ENCODE data around the gene NOD2. TPM values are rescaled to one million over a fixed set of nuclear protein-coding genes. Genes with fewer than 3 reads are reported as not detected.

The NOD2 gene
- total and polyA plus RNA-seq, 2 of the 13 experiments (the other 11 are each of a cell fraction or from before 2014, with no cell fraction given), result 0.27 to 0.81 TPM

DNA sequence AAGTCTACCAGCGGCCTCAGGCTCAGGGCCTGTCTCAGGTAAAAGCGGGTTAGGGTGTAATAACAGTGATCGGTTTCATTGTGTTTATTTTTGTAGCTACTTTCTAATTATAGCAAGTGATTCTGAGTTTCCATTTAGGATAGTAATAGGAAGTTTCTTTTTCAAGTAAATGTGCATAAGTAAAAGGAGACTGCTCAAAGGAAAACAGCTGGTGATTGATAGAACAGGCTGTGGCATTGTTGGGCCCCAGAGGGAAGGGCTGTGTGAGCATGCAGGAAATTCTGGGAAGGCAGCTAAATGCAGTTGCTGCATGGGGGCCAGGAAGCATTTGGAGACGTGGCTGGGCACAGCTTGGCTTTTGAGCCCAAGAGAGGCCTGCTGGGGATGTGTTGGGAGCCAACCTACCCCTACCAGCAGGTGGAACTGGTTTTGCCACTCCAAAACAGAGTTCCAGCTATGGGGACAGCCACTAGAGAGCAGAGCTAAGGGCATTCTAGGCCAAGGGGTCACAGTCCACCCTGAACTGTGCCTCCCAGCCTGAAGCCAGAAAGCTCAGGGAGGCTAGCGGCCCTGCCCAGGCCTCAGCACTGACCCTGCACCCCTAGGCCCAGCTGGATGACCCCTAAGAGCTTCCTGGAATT lies 24.9 kb upstream of the NOD2 start (continued):
- TF ChIP-seq ELF4 (CRISPR knock-in tag; IDR thresholded peaks at IDR 0.05; ENCODE audit: borderline replicate concordance) (no peak), ZNF33A (CRISPR knock-in tag; IDR thresholded peaks at IDR 0.05; ENCODE audit: borderline replicate concordance) (no peak), TAF1 (CRISPR knock-in tag; IDR thresholded peaks at IDR 0.05) (no peak), ZNF251 (CRISPR knock-in tag; IDR thresholded peaks at IDR 0.05) (no peak), ZNF335 (CRISPR knock-in tag; IDR thresholded peaks at IDR 0.05) (no peak), IRX3 (CRISPR knock-in tag; IDR thresholded peaks at IDR 0.05; ENCODE audit: borderline replicate concordance, low read depth) (no peak)
- TF ChIP-seq, protein P1, sequence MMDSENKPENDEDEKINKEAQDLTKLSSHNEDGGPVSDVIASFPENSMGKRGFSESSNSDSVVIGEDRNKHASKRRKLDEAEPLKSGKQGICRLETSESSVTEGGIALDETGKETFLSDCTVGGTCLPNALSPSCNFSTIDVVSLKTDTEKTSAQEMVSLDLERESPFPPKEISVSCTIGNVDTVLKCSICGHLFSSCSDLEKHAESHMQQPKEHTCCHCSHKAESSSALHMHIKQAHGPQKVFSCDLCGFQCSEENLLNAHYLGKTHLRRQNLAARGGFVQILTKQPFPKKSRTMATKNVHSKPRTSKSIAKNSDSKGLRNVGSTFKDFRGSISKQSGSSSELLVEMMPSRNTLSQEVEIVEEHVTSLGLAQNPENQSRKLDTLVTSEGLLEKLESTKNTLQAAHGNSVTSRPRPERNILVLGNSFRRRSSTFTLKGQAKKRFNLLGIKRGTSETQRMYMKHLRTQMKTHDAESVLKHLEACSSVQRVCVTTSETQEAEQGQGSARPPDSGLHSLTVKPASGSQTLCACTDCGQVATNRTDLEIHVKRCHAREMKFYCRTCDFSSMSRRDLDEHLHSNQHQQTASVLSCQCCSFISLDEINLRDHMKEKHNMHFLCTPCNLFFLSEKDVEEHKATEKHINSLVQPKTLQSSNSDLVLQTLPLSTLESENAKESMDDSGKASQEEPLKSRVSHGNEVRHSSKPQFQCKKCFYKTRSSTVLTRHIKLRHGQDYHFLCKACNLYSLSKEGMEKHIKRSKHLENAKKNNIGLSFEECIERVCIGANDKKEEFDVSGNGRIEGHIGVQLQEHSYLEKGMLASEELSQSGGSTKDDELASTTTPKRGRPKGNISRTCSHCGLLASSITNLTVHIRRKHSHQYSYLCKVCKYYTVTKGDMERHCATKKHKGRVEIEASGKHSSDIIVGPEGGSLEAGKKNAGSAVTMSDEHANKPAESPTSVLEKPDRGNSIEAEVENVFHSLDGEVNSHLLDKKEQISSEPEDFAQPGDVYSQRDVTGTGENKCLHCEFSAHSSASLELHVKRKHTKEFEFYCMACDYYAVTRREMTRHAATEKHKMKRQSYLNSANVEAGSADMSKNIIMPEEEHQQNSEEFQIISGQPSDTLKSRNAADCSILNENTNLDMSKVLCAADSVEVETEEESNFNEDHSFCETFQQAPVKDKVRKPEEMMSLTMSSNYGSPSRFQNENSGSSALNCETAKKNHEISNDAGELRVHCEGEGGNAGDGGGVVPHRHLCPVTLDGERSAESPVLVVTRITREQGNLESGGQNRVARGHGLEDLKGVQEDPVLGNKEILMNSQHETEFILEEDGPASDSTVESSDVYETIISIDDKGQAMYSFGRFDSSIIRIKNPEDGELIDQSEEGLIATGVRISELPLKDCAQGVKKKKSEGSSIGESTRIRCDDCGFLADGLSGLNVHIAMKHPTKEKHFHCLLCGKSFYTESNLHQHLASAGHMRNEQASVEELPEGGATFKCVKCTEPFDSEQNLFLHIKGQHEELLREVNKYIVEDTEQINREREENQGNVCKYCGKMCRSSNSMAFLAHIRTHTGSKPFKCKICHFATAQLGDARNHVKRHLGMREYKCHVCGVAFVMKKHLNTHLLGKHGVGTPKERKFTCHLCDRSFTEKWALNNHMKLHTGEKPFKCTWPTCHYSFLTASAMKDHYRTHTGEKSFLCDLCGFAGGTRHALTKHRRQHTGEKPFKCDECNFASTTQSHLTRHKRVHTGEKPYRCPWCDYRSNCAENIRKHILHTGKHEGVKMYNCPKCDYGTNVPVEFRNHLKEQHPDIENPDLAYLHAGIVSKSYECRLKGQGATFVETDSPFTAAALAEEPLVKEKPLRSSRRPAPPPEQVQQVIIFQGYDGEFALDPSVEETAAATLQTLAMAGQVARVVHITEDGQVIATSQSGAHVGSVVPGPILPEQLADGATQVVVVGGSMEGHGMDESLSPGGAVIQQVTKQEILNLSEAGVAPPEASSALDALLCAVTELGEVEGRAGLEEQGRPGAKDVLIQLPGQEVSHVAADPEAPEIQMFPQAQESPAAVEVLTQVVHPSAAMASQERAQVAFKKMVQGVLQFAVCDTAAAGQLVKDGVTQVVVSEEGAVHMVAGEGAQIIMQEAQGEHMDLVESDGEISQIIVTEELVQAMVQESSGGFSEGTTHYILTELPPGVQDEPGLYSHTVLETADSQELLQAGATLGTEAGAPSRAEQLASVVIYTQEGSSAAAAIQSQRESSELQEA (CRISPR knock-in tag; IDR thresholded peaks at IDR 0.05; ENCODE audit: not compliant biosample characterization), result no peak
- TF ChIP-seq, protein P2, sequence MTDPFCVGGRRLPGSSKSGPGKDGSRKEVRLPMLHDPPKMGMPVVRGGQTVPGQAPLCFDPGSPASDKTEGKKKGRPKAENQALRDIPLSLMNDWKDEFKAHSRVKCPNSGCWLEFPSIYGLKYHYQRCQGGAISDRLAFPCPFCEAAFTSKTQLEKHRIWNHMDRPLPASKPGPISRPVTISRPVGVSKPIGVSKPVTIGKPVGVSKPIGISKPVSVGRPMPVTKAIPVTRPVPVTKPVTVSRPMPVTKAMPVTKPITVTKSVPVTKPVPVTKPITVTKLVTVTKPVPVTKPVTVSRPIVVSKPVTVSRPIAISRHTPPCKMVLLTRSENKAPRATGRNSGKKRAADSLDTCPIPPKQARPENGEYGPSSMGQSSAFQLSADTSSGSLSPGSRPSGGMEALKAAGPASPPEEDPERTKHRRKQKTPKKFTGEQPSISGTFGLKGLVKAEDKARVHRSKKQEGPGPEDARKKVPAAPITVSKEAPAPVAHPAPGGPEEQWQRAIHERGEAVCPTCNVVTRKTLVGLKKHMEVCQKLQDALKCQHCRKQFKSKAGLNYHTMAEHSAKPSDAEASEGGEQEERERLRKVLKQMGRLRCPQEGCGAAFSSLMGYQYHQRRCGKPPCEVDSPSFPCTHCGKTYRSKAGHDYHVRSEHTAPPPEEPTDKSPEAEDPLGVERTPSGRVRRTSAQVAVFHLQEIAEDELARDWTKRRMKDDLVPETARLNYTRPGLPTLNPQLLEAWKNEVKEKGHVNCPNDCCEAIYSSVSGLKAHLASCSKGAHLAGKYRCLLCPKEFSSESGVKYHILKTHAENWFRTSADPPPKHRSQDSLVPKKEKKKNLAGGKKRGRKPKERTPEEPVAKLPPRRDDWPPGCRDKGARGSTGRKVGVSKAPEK (CRISPR knock-in tag; IDR thresholded peaks at IDR 0.05; ENCODE audit: borderline replicate concordance), result no peak
- TF ChIP-seq, protein P3, sequence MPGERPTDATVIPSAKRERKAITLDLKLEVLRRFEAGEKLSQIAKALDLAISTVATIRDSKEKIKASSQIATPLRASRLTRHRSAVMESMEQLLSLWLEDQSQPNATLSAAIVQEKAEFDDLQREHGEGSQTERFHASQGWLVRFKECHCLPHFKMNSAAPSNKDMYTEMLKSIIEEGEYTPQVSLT (CRISPR knock-in tag; IDR thresholded peaks at IDR 0.05; ENCODE audit: borderline replicate concordance, low read depth), result no peak
- TF ChIP-seq, protein P4, sequence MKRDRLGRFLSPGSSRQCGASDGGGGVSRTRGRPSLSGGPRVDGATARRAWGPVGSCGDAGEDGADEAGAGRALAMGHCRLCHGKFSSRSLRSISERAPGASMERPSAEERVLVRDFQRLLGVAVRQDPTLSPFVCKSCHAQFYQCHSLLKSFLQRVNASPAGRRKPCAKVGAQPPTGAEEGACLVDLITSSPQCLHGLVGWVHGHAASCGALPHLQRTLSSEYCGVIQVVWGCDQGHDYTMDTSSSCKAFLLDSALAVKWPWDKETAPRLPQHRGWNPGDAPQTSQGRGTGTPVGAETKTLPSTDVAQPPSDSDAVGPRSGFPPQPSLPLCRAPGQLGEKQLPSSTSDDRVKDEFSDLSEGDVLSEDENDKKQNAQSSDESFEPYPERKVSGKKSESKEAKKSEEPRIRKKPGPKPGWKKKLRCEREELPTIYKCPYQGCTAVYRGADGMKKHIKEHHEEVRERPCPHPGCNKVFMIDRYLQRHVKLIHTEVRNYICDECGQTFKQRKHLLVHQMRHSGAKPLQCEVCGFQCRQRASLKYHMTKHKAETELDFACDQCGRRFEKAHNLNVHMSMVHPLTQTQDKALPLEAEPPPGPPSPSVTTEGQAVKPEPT (CRISPR knock-in tag; IDR thresholded peaks at IDR 0.05; ENCODE audit: low read depth), result no peak

Measured in HepG2 (cell line).